ENCODE measurements around the gene CCN5.

The CCN5 gene

GRCh38 chr20:44722990-44723389, 7.8 kb downstream of the CCN5 start:
- H3K4me1 ChIP-seq (ENCODE audit: low read length): peaks cover 6% of the 10 kb centered on the region
- H3K27ac ChIP-seq (ENCODE audit: low read length): no peak overlapping the region
- no peak overlapping the region for H3K4me2 ChIP-seq (ENCODE audit: low read length)
- no peaks in the 10 kb centered on the region for H4K20me1 ChIP-seq (ENCODE audit: insufficient read depth, low read length)
- H3K9me3 ChIP-seq (ENCODE audit: insufficient read depth, low read length): no peaks in the 10 kb centered on the region
- H3K9ac ChIP-seq (ENCODE audit: low read length): no peak overlapping the region
- no peaks in the 10 kb centered on the region for H3K27me3 ChIP-seq (ENCODE audit: low read depth, low read length)
- no peak overlapping the region for H2AFZ ChIP-seq (ENCODE audit: low read depth, low read length)
- no peaks in the 10 kb centered on the region for H3K79me2 ChIP-seq (ENCODE audit: low read length)
- H3K36me3 ChIP-seq (replicated peaks; ENCODE audit: low read depth, low read length): no peaks in the 10 kb centered on the region
- TF ChIP-seq EZH2phosphoT487 (IDR thresholded peaks at IDR 0.05; ENCODE audit: low read depth) (no peak), CTCF (IDR thresholded peaks at IDR 0.05; ENCODE audit: low read depth, low read length) (no peak)
- H3K4me3 ChIP-seq (ENCODE audit: low read length): no peak overlapping the region

GRCh38 chr20:44723391-44723790, 8.2 kb downstream of the CCN5 start:
- no peaks in the 10 kb centered on the region for H3K36me3 ChIP-seq (replicated peaks; ENCODE audit: low read depth, low read length)
- no peaks in the 10 kb centered on the region for H3K79me2 ChIP-seq (ENCODE audit: low read length)
- no peak overlapping the region for H3K4me2 ChIP-seq (ENCODE audit: low read length)
- no peak overlapping the region for H3K27ac ChIP-seq (ENCODE audit: low read length)
- no peaks in the 10 kb centered on the region for H3K9me3 ChIP-seq (ENCODE audit: insufficient read depth, low read length)
- H2AFZ ChIP-seq (ENCODE audit: low read depth, low read length): no peak overlapping the region
- no peak overlapping the region for H3K9ac ChIP-seq (ENCODE audit: low read length)
- H3K4me3 ChIP-seq (ENCODE audit: low read length): no peak overlapping the region
- TF ChIP-seq EZH2phosphoT487 (IDR thresholded peaks at IDR 0.05; ENCODE audit: low read depth) (no peak), CTCF (IDR thresholded peaks at IDR 0.05; ENCODE audit: low read depth, low read length) (no peak)
- H3K27me3 ChIP-seq (ENCODE audit: low read depth, low read length): no peaks in the 10 kb centered on the region
- H4K20me1 ChIP-seq (ENCODE audit: insufficient read depth, low read length): no peaks in the 10 kb centered on the region
- H3K4me1 ChIP-seq (ENCODE audit: low read length): peaks cover 6% of the 10 kb centered on the region

- H3K9me3 ChIP-seq (ENCODE audit: insufficient read depth, low read length): no peaks in the 10 kb centered on the region
- TF ChIP-seq EZH2phosphoT487 (IDR thresholded peaks at IDR 0.05; ENCODE audit: low read depth): no peak
- no peak overlapping the region for H3K4me2 ChIP-seq (ENCODE audit: low read length)
- H3K27me3 ChIP-seq (ENCODE audit: low read depth, low read length): no peaks in the 10 kb centered on the region
- no peak overlapping the region for H3K27ac ChIP-seq (ENCODE audit: low read length)
- H3K36me3 ChIP-seq (replicated peaks; ENCODE audit: low read depth, low read length): no peaks in the 10 kb centered on the region
- no peaks in the 10 kb centered on the region for H3K79me2 ChIP-seq (ENCODE audit: low read length)
- peaks cover 6% of the 10 kb centered on the region for H3K4me1 ChIP-seq (ENCODE audit: low read length)
- H4K20me1 ChIP-seq (ENCODE audit: insufficient read depth, low read length): no peaks in the 10 kb centered on the region
- H2AFZ ChIP-seq (ENCODE audit: low read depth, low read length): no peak overlapping the region
- H3K4me3 ChIP-seq (ENCODE audit: low read length): no peak overlapping the region
- H3K9ac ChIP-seq (ENCODE audit: low read length): no peak overlapping the region
Observed at GRCh38 chr20:44723798-44724362, 8.7 kb downstream of the CCN5 start.

- no peaks in the 10 kb centered on the region for H3K79me2 ChIP-seq (ENCODE audit: low read length)
Observed at GRCh38 chr20:44724423-44725091, 9.4 kb downstream of the CCN5 start.

More at GRCh38 chr20:44724423-44725091, 9.4 kb downstream of the CCN5 start:
- Histone ChIP-seq H3K4me2 (ENCODE audit: low read length) (no peak overlapping the region), H3K27me3 (ENCODE audit: low read depth, low read length) (no peaks in the 10 kb centered on the region), H3K4me1 (ENCODE audit: low read length) (peaks cover 6% of the 10 kb centered on the region), H3K9me3 (ENCODE audit: insufficient read depth, low read length) (no peaks in the 10 kb centered on the region), H3K36me3 (replicated peaks; ENCODE audit: low read depth, low read length) (no peaks in the 10 kb centered on the region), H3K27ac (ENCODE audit: low read length) (no peak overlapping the region), H4K20me1 (ENCODE audit: insufficient read depth, low read length) (no peaks in the 10 kb centered on the region), H3K4me3 (ENCODE audit: low read length) (no peak overlapping the region), H3K9ac (ENCODE audit: low read length) (no peak overlapping the region), H2AFZ (ENCODE audit: low read depth, low read length) (no peak overlapping the region)
- no peak for TF ChIP-seq CTCF (IDR thresholded peaks at IDR 0.05; ENCODE audit: low read depth, low read length)

Data from OCI-LY3 (cell line).